HG03575 (cell line): ENCODE measurements around the gene ACBD7.

Experiments used
- ATAC-seq: cut with Tn5 transposase; IDR thresholded peaks from one replicate; pipeline ENCODE4 v1.9.1; 2021; ENCODE audit not compliant: unreplicated experiment, insufficient number of reproducible peaks, low FRiP score; ENCODE audit errors: extremely low read depth

ACBD7 gene

DNA sequence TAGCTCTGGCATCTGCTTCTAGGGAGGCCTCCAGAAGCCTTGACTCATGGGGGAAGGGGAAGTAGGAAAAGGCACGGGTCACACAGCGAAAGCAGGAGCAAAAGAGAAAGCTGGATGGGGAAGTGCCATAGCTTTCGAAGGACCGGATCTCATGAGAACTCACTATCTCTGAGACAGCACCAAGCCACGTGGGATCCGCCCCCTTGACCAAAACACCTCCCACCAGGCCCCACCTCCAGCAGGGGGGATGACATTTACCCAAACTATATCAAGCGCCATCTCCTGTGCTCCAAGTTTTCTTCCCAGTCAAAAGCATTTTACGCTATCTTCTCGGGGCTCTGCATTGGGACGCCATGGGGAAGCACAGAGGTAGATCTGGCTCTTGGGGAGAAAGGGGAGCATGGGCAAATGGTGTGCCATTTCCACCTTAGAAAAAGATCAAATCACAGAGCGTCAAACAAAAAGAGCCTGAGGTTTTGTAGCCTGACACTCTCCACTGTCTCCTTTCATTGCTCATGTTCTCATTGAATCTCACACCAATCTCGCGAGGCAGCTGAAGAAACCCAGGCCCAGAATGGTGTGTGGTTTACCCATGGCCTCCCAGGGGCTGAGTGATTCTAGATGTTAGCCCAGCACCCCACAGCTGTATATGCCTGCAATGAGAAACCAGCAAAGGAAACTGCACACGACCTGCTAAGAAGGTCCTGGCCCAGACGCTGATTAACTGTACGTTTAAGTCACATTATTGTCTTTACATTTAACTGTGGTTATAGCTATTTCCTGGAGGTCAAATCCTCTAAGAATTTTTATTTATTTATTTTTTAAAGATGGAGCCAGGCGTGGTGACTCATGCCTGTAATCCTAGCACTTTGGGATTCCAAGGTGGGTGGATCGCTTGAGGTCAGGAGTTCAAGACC, 52.9 kb downstream of the ACBD7 start:
- ATAC-seq: no peak

DNA sequence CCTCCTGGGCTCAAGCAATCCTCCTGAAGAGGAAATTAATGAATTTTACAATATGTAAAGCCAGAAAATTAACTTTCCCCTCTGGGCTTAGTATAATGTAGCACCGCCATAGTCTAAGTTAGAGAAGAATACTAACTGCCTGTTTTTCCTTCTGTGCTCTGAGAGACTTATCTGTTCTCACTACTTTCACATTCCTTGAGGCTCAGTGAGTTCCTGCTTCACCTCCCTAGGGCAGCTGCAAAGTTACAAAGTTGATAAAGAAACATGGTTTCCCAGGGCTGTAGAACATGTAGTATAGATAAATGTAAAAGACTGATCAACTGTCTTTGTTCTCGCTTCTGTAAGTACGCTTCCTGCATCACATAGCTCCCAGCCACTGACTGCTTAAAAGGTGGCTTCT, 60.8 kb downstream of the ACBD7 start:
- no peak for ATAC-seq
